HG02884 (cell line): ENCODE results near the gene RPA1.

Experiments
- ATAC-seq: cut with Tn5 transposase; IDR thresholded peaks from one replicate; pipeline ENCODE4 v1.9.1; 2021; ENCODE audit warnings: mild to moderate bottlenecking, moderate library complexity; ENCODE audit not compliant: unreplicated experiment

RPA1 gene

GRCh38 chr17:1939981-1940809, 110.4 kb downstream of the RPA1 start:
- ATAC-seq: no peak

GRCh38 chr17:1940810-1941185, 111.0 kb downstream of the RPA1 start:
- no peak for ATAC-seq

- ATAC-seq: no peak
Measured at GRCh38 chr17:1941272-1942065, 111.7 kb downstream of the RPA1 start.

- ATAC-seq: no peak
Measured at GRCh38 chr17:1942066-1942365, 112.2 kb downstream of the RPA1 start.

GRCh38 chr17:1942666-1943435, 113.0 kb downstream of the RPA1 start:
- ATAC-seq: no peak

GRCh38 chr17:1943436-1943831, 113.6 kb downstream of the RPA1 start:
- ATAC-seq: no peak

GRCh38 chr17:1945621-1946020, 115.8 kb downstream of the RPA1 start:
- ATAC-seq: no peak

GRCh38 chr17:1946021-1946932, 116.5 kb downstream of the RPA1 start:
- ATAC-seq: no peak

GRCh38 chr17:1947229-1947742, 117.5 kb downstream of the RPA1 start:
- no peak for ATAC-seq

- ATAC-seq: no peak
Measured at GRCh38 chr17:1947743-1948516, 118.1 kb downstream of the RPA1 start.

- ATAC-seq: no peak
Measured at GRCh38 chr17:1948517-1948825, 118.7 kb downstream of the RPA1 start.
